ENCODE data around the gene TMEM184A.

Gene TMEM184A

DNA sequence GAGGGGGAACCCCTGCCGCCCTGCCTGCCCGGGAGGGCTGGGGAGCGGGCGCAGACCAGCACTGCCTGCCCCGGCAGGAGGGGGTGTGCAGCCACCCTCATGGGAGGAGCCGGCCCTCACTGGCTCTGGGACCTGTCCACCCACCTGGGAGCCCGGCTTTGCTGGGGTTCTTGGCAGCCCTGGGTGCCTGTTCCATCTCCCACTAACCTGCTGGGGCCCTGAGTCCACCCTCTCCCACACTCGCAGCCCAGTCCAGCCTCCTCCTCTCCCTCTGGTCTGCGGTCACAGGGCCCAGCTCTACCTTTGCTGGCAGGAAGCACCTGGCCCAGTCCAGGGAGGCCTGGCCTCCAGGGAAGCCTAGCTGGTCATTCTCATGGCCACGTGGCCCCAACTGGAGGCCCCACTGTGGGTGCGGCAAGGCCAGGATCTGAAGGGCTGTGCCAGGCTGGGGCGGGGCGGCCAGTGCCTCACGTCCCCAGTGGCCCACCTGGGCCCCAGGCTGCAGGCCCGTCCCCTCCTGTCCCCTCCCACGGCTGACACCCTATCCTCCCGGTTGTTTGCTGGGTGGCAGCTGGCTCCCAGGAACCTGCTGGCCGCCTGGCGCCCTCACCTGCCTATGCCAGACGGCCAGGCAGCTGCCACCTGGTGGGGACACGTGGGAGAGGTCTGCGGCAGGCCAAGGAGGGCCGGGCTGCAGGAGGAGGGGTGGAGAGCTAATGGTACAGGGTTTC, at the start of gene TMEM184A:
TMEM184A (minus strand) TSS at position 393 of the 731 bp plus-strand sequence. CDS start 721 bp downstream, outside the sequence.
- peak; percentile 44 for DNase-seq

DNA sequence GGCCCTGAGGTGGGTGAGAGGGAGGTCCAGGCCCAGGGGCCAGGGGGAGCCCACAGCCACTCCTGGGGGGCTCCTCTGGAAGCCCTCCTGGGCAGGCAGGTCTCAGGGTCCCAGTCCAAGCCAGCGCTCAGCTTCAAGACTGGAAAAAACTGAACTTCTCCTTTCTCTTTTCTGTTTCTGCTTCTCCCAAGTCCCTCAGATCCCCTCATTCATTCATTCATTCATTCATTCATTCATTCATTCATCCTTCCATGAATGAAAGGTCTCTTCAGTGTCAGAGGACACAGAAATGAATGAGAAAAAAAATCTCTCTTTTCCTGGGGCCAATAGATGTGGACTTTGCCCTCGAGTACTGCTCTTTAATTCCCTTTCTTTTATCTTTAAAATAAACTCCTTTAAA, 48.4 kb upstream of the TMEM184A start:
- no peak for DNase-seq

DNA sequence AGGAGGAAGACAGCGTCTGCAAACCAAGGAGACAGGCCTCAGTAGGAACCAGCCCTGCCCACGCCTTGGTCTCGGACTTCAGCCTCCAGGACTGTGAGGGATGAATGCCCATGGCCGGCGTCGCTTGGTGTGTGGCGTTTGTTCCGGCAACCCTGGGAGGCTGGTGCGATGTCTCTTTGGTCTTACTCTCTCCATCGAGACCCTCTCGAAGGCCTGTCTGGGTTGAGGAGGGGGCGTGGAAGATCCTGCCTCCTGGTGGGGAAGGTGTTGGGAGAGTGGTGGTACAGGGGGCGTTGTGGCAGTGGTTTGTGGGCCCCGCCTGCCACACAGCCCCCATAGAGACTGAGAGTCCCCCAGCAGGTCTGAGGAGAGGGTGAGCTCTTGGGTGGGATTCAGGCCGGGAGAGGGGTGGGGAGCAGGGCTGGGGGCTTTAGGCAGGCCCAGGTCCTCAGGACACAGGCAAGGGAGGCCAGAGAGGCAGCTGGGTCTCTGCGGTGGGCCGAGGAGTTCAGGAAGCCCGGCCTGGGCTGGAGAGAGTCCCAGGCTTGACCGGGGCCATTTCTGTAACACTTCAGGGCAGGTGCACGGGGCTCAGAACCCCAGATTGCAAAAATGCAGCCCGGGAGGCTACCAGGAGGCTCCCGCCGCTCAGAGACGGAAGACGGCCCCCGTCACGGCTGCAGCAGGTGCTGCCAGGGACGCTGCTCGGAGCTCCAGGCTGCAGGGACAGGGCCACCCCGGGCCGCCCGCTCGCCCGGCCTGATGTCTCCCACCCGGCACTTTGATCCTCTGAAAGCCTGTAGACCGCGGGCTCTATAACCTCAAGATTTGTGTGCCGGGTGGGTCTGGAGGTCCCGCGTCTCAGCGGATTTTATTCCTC, 47.6 kb upstream of the TMEM184A start:
- DNase-seq, result no peak

DNA sequence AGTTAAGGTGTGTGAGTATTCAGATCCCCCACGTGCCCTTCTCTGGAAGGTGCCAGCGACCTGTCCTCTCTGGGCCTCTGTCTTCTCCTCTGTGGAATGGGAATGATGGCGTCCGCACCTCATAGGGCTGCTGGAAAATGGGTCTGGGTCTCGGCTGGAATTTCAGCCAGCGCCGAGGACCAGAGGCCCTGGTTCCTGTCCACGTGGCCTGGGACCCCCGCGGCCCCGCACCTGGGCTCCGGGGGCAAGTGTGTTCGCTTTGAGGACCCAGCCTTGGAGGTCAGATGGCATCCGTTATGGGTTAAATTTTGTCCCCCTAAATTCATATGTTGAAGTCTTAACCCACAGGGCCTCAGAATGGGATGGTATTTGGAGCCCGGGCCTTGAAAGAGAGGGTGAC, 46.4 kb upstream of the TMEM184A start:
- no peak for DNase-seq

DNA sequence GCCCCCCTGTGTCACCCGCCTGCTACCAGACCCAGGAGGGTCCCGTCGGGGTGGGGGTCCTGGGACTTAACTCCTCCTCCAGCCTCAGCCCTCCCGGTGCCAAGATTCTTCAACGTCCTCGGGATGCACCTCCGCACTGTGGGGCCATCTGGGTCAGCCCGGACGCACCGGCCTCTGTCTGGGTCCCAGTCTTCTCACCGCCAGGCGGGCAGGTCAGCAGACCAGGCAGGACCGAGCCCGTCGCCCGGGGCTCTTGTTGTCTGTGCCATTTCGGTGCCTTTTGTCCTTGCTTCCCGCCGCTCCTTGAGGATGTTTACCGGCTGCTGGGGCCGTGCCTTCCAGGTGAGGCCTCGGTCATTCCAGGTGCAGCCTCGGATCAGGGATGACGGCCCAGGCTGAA, 46.0 kb upstream of the TMEM184A start:
- DNase-seq, result no peak

DNA sequence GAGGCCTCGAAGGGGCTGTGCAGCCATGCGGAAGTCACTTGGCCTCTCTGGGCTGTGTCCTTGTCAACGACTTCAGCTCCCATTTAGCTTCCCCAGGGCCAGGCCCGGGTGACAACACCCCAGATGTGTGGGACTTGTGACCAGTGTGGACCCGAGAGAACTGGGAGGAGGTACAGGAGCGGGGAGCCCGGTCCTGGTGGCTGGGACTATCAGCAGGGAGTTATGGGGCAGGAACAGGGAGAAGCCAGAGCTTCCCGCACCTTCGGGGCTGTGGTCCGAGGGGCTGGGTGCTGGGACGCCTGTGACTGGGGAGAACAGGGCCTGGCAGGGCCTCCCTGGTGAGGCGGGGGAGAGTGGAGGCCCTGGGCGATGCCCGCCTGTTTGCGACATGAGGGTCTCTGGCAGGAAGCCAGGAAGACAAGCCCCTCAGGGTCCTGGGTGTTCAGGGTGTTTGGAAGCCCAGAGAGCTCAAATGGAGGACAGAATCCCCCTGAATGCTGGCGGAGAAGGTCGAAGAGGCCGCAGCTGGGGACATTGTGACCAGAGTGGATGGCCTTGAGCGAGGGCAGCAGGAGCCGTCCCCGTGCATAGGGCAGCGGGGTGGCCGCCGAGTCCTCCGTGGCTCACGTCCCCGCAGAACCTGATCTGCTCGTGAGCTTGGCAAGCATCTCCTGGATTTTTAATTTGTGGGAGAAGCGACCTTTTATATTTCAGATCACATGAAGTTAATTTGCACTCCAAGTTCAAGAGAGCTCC, 43.8 kb upstream of the TMEM184A start:
- no peak for DNase-seq

DNA sequence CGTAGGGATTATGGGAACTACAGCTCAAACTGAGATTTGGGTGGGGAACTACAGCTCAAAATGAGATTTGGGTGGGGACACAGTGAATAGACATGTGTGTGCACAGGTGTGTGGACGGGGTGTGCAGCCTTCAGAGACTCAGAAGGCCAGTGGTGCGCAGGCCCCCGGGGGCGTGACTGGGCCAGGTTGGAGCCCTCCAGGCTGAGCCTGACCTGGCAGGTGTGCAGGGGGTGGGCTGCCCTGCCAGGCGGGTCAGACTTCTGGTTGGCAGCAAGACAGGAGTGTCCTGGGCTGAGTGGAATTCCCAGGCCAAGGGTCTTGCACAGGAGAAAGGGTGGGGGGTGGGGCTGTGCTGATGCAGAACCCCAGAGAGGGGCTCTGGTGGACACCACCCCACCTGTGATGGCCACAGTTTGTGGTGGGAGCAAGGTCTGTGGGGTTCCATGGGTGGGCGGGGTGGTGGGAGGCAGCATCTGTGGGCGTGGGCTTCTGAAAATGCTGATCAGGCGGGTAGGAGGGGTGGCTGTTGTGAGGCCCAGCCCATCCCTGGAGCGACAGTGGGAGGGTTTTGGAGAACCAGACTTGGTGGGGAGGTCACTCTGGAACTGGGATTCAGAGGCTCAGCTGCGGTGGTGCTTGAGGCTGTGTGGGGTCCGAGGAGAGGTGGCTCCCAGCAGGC, 43.1 kb upstream of the TMEM184A start:
- no peak for DNase-seq

DNA sequence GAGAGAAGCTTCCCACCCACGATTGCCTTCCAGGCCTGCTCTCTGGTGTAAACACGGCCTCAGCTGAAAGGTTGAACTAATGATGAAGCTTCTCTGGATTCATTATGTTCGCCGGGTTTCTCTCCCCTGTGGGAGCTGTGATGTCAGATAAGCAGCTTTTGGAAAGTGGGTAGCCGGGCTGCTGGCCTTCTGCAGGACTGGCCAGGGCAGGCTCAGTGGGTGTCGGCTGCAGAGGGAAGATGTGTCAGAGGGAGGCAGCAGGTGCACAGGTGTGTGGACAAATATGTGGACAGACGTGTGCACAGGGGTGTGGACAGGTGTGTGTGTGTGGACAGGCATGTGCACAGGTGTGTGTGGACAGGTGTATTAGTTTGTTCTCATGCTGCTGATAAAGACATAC, 42.3 kb upstream of the TMEM184A start:
- no peak for DNase-seq

DNA sequence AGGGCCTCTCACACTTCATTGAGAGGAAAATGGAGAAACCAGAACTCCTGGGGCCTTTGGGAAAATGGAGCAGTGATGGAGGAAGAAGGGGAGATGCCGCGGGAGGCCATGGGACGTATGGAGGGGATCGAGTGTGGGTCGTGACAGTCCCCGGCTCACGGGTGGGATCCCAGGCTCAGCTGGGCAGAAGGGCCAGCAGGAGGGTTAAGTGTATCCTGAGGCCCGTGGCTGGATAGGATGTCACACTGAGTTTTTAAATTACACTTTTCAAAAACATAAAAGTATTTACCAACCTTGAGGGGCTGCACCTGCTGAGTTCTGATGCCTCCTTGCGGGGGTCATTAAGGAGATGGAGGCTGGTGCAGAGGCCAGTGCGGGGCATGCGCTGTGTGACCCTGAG, 41.8 kb upstream of the TMEM184A start:
- no peak for DNase-seq

DNA sequence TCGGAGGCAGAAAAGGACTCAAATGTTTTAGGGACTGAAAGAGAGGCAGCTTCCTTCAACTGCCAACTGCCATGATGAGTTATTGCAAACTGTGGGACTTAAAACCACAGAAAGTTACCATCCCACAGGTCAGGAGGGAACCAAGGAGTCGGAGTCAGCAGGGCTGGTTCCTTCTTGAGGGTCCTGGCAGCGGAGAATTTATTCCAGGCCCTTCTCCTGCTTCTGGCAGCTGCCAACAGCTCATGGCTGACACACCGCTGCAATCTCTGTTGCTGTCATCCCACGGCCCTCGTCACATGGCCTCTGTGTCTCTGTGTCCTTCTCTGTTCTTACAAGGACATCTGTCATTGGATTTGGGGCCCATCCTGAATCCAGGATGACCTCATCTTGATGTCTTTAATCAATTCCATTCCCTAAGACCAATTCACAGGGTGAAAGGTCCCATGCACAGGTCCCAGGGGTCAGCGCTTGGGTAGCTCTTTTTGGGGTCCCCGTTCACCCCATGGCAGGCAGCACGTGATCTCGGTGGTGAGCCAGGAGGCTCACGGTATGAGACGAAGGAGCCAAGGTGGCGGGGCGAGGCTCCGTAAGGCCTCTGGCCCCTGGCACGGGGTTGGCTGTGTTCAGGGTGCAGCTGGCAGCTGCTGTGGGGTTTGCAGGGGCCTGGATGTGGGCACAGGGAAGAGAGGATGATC, 41.2 kb upstream of the TMEM184A start:
- no peak for DNase-seq

DNA sequence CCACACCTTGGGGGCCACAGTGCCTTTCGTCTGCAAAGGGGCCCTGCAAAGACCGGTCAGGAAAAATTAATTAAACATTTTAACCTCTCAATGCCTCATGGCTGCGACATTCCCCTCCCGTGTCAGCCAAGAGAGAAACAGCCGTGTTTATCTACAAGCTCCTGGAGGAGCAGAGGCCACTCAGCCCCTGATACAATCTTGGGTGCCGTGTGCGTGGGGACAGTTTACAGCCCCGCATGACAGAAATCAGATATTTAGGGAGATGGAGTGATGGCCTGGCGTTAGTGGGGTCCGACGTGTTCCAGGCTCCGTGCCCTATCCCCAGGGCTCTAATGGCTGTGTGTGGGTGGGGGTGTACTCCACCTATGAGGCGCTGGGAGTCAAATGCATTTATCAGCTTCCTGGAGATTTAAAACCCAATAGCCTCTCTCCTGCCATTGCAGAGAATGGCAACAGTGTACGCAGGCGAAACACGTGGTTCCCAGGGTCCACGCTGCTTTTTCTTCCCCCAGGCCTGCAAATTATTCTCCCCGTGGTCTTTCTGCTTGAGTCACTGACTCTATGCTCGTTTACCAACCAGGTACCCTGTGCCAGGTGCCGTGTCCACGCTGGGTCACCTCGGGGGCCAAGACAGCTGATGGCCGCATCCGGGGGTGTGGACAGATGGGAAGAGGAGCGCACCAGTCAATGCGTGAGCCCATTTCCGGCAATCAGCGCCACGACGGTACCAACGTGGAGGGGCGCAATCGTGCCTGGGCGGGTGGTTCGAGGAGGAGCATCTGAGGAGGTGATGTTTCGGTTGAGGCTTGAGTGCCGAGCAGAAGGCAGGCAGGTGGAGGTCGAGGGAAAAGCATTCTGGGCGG, 40.4 kb upstream of the TMEM184A start:
- no peak for DNase-seq

DNA sequence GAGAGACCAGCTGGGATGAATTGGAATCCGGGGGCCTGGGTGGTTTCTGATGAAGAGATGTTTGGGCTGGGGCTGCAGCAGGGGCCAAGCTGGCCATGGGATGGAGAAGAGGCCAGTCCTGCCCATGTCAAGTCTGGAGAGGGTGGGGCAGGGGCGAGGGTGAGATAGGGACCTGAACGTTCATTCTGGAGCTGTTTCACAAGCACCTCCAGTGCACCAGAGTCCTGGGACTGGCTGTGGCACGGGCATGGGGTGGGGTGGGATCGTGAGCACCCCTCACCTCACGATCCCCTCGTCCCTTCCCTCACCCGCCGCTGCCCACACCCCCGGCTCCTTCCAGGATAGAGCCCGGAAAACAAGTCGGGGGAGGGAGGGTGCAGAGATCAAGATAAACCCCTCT, 39.6 kb upstream of the TMEM184A start:
- no peak for DNase-seq

DNA sequence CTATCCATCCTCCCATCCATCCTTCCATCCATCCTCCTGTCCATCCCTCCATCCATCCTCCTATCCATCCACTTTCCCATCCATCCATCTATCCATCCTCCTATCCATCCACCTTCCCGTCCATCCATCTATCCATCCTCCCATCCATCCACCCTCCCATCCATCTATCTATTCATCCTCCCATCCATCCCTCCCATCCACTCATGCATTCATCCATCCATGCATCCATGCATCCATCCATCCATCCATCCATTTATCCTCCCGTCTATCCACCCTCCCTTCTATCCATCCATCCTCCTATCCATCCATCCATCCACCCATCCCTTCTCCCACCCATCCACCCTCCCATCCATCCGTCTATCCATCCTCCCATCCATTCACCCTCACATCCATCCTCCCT, 39.0 kb upstream of the TMEM184A start:
- no peak for DNase-seq

DNA sequence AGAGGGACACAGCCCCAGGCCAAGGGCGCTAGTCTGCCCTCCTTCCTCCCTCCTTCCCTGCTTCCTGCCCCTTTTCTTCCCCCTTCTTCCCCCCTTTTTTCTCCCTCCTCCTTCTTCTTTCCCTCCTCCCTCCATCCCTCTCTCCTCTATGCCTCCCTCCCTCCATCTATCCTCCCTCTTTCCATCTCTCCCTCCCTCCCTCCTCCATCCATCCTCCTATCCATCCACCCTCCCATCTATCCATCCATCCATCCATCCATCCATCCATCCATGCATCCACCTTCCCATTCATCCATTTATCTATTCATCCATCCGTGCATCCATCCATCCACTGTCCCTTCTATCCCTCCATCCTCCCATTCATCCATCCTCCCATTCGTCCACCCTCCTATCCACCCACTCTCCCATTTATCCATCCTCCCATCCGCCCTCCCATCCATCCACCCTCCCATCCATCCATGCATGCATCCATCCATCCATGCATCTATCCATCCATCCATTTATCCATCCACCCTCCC, 38.0 kb upstream of the TMEM184A start:
- no peak for DNase-seq

DNA sequence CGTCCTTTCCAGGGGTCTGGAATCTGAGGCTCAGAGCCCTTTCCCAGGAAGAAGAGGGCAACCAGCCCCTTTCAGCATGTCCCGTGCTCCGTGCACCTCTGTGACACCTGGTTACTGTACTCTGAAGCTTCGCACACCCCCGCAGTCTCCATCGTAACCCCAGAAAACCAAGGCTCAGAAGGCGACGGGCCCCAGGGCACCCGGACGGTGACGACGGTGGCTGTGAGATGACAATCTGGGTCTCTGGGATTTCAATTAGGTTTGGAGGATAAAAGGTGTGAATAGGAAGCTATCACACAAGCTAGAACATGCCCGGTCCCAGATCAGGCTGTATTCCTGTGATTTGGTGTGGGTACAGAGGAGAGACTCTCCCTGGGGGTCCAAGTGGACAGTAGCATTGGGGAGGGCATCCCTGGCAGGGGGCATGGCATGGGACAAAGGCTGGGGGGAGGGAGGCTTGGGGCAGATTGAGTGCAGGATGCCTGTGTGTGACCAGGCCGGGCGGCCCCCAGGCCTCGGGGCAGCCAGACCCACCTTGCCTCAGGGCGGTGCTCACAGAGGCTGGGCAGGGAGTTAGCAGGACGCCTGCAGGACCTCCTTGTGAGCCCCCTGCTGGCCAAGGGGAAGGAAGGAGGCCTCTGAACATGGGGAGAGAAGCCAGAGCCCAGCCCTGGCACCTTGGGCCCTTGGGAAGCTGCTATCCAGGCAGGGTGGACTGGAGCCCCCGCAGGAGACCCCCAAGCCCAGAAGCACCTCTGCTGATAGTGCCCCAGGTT, 37.3 kb upstream of the TMEM184A start:
- no peak for DNase-seq

DNA sequence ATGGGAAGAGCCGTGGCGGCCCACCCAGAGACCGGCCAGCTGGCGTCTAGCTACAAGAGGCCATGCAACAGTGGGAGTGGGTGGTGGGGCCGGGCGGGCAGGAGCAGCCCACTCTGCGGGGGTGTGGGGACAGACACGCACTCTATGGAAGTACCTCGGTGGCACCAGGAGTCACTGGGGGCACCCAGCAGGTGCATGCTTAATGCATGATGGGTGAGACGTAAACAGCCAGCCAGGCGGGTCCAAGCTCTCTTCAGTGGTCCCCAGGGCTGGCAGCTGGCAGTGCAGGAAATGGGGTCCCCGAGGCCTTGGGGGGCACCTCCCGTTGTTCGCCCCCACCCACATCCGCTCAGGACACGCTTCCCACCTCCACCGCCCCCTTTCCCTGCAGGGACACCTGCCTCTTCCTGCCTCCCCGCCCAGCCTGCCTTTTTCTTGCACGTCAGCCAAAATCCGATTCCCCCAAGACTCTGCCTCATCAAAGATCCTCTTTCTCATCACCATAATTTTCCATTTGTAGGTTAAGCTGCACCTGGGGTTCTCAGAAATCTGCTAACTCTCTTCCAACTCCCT, 36.4 kb upstream of the TMEM184A start:
- no peak for DNase-seq

DNA sequence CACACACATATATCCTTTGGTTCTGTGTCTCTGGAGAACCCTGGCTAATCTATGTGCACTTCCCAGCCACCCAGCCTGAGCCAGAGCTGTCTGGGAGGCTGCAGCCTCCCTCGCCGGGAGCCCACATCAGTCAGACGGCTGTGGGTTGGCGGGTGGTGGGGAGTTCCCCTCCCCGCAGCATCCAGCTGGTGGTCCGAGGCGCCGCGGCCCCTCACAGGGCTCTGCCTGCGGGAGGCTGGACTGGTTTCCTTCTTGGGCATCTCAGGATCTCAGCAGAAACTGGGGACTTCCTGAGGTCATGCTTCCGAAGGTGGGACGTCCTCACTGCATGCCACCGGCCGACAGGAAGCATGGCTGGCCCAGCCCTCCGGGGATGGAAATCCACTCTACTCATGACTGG, 35.9 kb upstream of the TMEM184A start:
- DNase-seq, result no peak

DNA sequence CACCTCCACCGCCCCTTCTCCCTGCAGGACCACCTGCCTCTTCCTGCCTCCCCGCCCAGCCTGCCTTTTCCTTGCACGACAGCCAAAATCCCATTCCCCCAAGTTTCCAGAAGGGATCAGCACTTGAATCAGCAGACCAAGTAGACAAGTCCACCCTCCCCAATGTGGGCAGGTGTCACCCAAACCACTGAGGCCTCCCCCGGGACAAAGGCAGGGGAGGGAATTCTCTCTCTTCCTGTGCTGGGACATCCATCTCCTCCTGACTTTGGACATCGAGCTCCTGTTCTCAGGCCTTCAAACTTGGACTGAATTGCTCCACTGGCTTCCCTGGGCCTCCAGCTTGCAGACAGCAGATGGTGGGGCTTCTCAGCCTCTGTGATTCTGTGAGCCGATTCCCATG, 35.4 kb upstream of the TMEM184A start:
- no peak for DNase-seq

DNA sequence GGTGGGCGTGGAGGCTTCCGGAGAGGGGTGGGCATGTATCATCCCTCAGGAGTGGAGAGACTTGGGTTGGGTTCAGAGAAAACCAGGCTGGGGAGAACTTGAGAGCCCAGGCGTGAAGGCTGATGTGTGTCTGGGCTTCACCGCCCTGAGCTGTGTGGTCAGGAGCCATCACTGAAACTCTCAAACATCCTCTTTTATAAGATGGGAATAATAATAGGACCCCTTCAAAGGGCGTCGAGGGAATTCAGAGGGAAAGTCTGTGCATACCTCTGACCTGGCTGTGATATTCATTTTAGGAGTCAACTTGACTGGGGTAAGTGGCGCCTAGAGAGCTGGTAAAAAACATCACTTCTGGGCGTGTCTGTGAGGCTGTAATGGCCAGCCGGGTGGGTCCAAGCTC, 34.9 kb upstream of the TMEM184A start:
- no peak for DNase-seq

DNA sequence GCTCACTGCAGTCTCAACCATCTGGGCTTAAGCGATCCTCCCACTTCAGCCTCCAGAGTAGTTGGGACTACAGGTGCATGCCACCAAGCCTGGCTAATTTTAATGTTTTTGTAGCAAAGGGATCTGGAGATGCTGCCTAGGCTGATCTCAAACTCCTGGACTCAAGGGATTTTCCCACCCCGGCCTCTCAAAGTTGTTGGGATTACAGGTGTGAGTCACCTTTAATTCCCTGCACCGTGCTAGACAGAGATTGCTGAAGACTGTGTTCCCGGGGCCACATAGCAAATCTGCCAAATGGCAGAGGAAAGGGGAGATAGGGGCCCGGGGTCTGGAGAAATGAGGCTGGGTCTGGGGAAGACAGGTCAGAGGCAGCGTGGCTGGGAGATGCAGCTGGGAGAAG, 34.5 kb upstream of the TMEM184A start:
- no peak for DNase-seq
